Activated CD4-positive, alpha-beta T cell treated with anti-CD3 and anti-CD28 coated beads, Interleukin-10, Interleukin-2, amounts not matched to agents 100 ng/mL and 50 ng/mL, durations not matched to agents 16 hours and 8 hours (primary cell): ENCODE results near the gene THBS2.

Experiments used
- DNase-seq: peaks from one replicate; pipeline ENCODE4 v3.0.0-alpha.2; 2020

THBS2 gene

DNA sequence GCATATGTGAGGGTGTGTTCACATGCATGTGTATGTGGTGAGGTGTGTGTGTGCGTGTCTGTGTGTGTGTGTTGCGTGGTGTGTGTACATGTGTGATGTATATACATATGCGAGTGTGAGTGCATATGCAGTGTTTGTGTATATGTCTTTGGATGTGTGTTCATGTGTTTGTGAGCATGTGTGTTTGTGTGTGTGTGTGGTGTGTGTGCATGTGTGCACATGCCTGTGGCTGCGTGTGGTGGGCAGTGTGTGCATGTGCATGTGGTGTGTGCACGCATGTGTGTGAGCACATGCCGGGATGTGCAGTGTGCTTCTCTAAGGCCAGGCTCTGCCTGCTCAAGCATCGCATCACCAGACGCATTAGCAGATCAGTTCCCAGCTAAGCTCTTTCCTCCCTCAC lies 5.7 kb downstream of the THBS2 start:
- DNase-seq, result no peak

DNA sequence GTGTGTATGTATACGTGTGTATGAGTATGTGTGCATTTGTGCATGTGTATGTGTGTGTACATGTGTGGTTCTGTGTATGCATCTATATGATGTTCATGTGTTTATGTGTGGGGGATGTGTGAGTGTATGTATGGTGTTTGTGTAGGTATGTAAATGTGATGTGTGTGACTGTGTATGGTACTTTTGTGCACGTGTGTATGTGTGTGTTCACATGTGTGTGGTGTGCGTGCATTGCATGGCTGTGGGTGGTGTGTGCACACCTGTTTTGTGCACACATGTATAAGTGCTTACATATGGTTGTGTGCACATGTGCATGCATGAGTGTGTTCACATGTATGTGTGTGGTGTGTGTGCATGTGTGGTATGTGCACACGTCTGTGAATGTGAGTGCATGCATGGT lies 6.2 kb downstream of the THBS2 start:
- DNase-seq, result no peak

DNA sequence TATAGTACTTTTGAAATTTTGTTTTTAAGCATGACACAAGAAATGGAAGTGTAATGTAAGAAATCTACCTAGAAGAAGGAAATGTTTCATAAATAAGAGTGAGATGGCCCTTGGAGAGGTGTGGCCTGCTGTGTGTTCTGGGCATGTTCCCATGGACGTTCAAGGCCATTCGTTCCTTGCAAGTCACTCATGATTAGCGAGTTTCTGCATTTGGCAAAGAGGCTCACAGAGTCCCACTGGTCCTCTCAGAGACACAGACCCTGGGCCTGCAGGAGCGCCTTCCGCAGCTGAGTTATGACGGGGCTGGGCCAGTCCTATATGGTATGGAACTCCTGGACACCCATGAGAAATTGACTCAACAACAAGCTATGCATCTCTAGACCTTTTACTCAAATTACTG lies 7.2 kb downstream of the THBS2 start:
- DNase-seq, result no peak

GRCh38 chr6:169244684-169245383 lies 8.8 kb downstream of the THBS2 start:
- DNase-seq, result no peak

DNA sequence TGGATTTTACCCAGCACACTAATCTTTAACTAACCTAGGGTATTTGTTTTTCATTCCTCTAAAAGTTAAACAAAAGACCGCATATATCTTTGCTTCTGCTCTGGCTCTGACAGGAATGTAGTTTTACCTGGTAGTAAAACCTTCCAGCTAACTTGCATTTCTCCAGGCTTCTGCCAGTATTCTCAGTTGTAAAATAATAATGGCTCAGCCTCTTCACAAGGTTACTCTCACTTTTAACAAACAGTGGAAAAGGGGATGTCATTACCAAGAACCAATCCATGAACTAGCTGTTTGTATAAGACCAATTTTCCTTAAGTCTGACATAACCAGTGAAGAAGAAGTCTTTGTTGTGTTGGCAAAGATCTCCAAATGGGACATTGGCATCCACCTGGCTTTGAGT lies 10.0 kb downstream of the THBS2 start:
- DNase-seq, result no peak

DNA sequence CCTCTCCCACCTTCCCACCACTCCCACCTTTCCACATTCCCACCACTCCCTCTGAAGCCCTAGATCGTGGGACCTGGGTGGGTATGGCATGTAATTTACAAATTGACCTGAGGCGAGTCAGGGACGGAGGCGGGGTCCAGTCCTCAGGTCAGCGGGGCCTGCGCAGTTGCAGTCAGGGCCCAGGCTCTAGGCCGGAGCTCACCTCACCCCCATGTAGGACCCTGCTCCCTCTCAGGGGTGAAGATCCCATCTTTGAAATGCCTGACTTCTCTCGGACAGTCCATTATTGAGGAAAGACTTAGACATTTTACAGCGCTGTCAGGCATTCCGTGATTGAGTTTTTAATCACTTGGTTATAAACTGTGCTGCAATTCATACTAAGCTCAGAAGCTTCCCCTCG lies 10.5 kb downstream of the THBS2 start:
- DNase-seq, result no peak

DNA sequence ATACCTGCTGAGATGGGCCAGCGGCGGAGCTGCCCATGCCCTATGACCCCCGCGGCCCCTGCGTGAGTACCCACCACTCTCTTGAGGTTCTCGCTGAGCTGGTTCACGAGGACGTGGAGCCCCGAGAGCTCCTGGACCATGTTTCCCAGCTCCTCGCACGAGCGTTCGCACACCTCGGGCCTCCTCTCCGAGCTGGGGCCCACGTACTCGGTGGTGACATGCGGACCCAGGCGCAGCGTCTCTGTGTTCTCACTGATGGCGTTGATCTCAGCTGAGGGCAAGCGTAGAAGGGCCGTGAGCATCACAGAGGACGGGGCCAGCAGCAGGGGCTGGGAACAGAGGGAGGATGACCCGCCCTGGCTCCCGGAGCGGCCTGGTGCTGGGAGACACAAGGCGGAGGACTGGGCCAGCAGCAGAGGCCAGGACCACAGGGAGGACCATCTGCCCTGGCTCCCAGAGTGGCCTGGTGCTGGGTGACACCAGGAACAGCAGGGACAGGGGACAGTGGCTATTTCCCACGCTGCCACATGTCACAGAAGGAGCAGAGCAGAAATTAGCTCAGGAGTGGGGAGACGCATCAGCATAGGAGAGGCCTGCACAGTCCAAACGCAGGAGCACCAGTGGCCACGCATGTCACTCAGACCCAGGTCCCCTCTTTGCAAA lies 11.8 kb downstream of the THBS2 start:
- no peak for DNase-seq

- DNase-seq, result no peak
These were observed 12.9 kb downstream of the THBS2 start for GRCh38 chr6:169240591-169241390.

- no peak for DNase-seq
These were observed 13.5 kb downstream of the THBS2 start for GRCh38 chr6:169240125-169240524.

GRCh38 chr6:169239181-169239580 lies 14.5 kb downstream of the THBS2 start:
- no peak for DNase-seq

DNA sequence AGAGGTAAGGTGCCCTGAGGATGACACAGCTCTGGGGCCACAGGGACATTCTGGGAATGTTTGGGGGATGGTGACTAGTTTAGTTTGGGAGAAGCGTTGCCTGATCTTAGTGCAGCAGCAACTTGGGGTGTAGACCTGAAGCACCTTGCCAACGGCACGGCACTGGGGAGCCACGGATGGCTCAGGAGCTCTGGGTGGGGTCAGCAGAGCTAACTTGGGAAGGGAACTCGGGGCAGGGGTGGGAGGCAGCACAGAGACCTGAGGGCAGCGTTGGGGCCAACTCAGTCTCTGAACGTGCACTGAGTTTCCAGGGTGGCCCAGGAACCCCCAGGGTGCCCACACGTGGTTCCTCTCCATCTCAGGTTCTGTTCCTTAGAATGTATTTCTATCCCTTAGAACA lies 14.9 kb downstream of the THBS2 start:
- DNase-seq, result no peak

GRCh38 chr6:169237496-169238134 lies 16.0 kb downstream of the THBS2 start:
- DNase-seq, result no peak

DNA sequence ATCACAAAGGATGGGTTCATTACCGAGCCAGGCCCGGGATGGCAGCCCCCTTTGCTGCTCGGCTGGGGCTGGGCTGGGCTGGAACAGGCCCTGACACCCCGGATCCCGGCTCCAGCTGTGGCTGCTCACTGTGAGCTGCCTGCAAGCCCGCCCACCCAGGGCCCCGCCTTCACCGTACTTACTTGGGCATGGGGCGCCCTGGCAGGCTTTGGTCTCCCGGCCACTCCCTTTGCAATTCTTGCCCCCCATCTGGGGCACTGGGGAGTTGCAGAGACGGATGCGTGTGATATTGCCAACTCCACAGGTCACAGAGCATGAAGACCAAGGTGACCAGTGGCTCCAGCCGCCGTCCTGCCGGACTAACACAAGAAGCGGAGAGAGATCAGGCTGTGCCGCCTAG lies 16.7 kb downstream of the THBS2 start:
- DNase-seq, result no peak

DNA sequence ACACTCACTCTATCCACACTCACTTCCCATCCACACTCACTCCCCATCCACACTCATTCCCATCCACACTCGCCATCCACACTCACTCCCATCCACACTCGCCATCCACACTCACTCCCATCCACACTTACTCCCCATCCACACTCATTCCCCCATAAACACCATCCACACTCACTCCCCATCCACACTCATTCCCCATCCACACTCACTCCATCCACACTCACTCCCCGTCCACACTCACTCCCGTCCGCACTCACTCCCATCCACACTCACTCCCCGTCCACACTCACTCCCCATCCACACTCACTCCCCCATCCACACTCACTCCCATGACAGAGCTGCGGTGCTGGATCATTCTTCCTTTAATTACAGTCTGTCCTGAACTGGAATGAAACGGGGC lies 17.1 kb downstream of the THBS2 start:
- DNase-seq, result no peak

DNA sequence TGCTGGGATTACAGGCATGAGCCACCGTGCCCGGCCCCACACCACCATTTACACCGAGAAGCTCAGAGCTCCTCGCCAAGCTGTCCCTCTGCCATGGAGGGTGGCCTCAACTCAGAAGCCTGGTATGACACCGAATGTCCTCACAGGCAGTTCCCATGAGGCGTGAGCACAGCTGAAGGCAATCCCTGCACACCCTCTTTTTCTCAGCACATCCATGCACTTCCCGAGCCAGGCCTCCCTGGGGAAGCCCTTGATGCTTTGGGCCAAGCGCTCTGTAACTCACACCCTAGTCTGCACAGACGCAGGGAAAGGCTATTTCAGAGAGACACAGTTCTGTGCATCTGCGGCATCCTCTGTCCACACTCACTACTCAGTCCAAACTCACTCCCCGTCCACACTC lies 18.4 kb downstream of the THBS2 start:
- no peak for DNase-seq

DNA sequence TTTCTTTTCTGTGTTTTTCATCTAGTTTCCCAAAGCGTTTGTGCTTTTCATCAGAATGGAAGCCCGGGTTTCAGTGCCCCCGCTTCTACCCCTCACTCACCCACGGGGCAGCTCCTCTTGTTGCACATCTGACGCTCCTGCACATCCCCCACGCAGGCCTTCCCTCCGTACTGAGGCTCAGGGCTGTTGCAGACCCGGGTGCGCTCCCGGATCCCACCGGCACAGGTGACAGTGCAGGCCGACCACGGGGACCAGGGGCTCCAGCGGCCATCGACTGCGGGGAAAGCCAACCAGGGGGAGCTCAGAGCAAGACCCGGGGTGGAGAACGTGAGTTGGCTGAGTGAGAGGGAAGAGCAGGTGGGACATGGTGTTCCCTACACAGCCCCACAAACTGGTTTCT lies 19.0 kb downstream of the THBS2 start:
- no peak for DNase-seq

DNA sequence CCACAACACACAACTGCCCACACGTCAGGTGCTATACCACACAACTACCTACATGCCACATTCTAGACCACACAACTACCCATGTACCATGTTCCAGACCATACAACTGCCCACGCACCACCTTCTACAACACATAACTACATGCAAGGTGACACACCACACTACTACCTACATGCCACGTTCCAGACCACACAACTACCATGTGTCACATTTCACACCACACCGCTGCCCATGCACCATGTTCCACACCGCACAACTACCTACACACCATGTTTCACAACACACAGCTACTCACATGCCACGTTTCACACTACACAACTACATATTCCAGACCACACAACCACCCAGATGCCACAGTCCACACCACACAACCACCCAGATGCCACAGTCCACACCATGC lies 19.8 kb downstream of the THBS2 start:
- no peak for DNase-seq

GRCh38 chr6:169233181-169233580 lies 20.5 kb downstream of the THBS2 start:
- DNase-seq, result no peak

- no peak for DNase-seq
These were observed 21.1 kb downstream of the THBS2 start for GRCh38 chr6:169232507-169232931.

GRCh38 chr6:169231790-169232506 lies 21.7 kb downstream of the THBS2 start:
- no peak for DNase-seq

DNA sequence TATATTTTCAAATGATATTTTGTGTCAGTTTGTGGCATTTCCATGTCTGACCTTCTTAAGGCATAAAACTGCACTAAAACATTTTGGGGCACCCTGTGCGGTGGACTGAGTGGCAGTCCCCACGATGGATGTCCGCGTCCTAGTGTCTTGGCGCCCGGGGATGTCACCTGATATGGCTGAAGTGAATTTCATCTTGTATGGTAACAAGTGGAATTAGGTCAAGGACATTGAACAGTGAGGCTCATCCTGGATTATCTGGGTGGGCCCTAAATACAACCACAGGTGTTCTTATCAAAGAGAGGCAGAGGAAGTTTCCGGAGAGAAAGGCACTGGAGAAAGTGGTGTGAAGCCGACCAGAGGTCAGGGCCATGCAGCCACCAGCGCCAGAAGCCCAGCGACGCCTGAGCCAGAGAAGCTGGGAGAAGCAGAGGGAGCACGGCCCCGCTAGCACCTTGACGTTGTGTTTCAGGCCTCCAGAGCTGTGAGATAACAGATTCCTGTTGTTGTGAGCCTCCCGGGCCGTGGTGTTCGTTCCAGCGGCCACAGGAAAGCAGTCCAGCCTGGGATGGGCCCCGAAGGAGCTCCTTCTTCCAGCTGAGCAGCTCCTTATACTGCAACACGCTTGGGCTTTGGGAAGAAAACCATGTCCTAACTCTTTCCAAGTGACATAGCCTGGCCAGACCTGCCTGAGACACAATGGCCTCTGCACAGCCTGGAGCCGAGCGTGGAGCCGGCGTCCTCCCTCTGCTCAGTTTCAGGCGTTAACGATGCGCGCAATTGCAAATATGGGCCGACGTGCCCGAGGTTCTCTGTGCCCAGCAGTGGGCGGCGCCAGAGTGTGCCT lies 22.5 kb downstream of the THBS2 start:
- DNase-seq, result no peak

DNA sequence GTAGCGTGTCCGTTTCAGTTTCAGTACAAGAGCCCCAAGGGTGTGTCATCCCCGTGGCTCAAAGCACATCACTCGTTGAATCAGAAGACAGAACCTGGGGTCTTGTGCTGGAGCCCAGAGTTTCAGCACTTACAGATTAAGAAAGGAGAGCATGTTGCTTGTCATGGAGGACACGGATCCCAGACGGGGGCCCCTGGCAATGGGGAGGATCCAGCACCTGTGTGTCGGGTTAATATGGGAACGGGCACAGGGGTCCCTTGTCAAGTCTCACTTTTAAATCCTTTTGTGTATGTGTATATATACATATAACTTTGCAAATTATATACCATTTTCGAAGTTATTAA lies 23.4 kb downstream of the THBS2 start:
- DNase-seq, result no peak
